ENCODE results near the gene DGKI. TPM values are rescaled to one million over a fixed set of nuclear protein-coding genes. Genes with fewer than 3 reads are reported as not detected.

DGKI gene
- total RNA-seq, 1 experiment from 2014 or later = 0.15 TPM

DNA sequence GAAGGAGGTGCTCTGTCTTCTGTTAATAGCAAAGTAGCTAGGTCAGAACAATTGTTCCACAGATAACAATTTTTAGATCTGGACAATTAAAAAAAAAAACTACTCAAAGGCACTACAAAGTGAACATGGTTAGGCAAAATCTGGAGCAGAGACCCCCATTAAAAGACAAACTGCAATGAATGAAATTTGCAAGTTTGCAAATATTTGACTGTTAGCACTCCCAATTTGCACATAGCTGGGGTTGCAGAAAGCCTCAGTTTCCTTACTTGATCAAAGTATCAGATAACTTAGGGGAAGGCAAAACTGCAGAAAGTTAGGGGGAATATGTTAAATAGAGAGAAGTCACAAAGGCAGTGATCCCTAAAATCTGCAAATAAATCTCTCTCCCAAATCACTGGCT lies 68.3 kb downstream of the DGKI start:
- no peak overlapping the region for H2AFZ ChIP-seq (ENCODE audit: low read depth, low read length, poor library complexity, severe bottlenecking)
- no peak overlapping the region for H3K27ac ChIP-seq (ENCODE audit: low read depth, low read length)
- BruUV-seq (replicated peaks) = no TSS peak
- H3K4me3 ChIP-seq (replicated peaks in 1 of 2; ENCODE audit: low read depth in 1 of 2, low read length in 2 of 2) = no peak overlapping the region
- H3K36me3 ChIP-seq (ENCODE audit: control insufficient read depth in 1 of 2, insufficient read depth in 2 of 2, low read length in 2 of 2) = no peaks in the 10 kb centered on the region
- no peak for ATAC-seq
- CTCF ChIA-PET = no interaction called here
- H3K9me2 ChIP-seq (ENCODE audit: insufficient read depth) = no peaks in the 10 kb centered on the region
- intact Hi-C loops (cut with micrococcal nuclease) = no loop called here
- H3K4me1 ChIP-seq (ENCODE audit: control insufficient read depth in 1 of 2, insufficient read depth in 2 of 2, low read length in 2 of 2) = no peaks in the 10 kb centered on the region
- H3K79me2 ChIP-seq (ENCODE audit: insufficient read depth, low read length) = no peaks in the 10 kb centered on the region
- no peaks in the 10 kb centered on the region for H4K20me1 ChIP-seq (ENCODE audit: insufficient read depth)
- no peak overlapping the region for H3K9ac ChIP-seq (ENCODE audit: low read length)
- POLR2A ChIA-PET = no interaction called here
- no peak overlapping the region for H3K4me2 ChIP-seq (ENCODE audit: low read length)
- RAD21 ChIA-PET (ENCODE audit: low non-redundant PET in 1 of 2, low total read pairs in 2 of 2, uncharacterized antibody in 2 of 2, unreplicated experiment in 2 of 2) = no interaction called here
- no peak for TF ChIP-seq SRF (IDR thresholded peaks at IDR 0.05; ENCODE audit: low read depth)
- TF ChIP-seq POLR2AphosphoS5 (IDR thresholded peaks at IDR 0.05; ENCODE audit: low read depth, low read length) = no peak
- no peak for TF ChIP-seq TCF7L2 (IDR thresholded peaks at IDR 0.05; ENCODE audit: borderline replicate concordance, extremely low read depth, insufficient read depth, insufficient read length)
- no peak for TF ChIP-seq ZFX (IDR thresholded peaks at IDR 0.05)
- no peak for TF ChIP-seq SP1 (IDR thresholded peaks at IDR 0.05; ENCODE audit: low read depth)
- no peak for TF ChIP-seq CBX3 (IDR thresholded peaks at IDR 0.05; ENCODE audit: low read depth)
- no peak for TF ChIP-seq POLR2A (IDR thresholded peaks at IDR 0.05; ENCODE audit: borderline replicate concordance, extremely low read depth, insufficient read depth, insufficient read length)
- TF ChIP-seq, protein P1, sequence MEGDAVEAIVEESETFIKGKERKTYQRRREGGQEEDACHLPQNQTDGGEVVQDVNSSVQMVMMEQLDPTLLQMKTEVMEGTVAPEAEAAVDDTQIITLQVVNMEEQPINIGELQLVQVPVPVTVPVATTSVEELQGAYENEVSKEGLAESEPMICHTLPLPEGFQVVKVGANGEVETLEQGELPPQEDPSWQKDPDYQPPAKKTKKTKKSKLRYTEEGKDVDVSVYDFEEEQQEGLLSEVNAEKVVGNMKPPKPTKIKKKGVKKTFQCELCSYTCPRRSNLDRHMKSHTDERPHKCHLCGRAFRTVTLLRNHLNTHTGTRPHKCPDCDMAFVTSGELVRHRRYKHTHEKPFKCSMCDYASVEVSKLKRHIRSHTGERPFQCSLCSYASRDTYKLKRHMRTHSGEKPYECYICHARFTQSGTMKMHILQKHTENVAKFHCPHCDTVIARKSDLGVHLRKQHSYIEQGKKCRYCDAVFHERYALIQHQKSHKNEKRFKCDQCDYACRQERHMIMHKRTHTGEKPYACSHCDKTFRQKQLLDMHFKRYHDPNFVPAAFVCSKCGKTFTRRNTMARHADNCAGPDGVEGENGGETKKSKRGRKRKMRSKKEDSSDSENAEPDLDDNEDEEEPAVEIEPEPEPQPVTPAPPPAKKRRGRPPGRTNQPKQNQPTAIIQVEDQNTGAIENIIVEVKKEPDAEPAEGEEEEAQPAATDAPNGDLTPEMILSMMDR (IDR thresholded peaks at IDR 0.05 in 2 of 3, conservative IDR thresholded peaks at IDR 0.05 in 1 of 3; ENCODE audit: borderline replicate concordance in 1 of 3, insufficient read depth in 1 of 3, low read depth in 2 of 3, low read length in 2 of 3) = no peak
- TF ChIP-seq SIN3A (IDR thresholded peaks at IDR 0.05; ENCODE audit: low read depth) = no peak
- no peak for TF ChIP-seq RAD21 (IDR thresholded peaks at IDR 0.05; ENCODE audit: low read depth)
- TF ChIP-seq, protein P2, sequence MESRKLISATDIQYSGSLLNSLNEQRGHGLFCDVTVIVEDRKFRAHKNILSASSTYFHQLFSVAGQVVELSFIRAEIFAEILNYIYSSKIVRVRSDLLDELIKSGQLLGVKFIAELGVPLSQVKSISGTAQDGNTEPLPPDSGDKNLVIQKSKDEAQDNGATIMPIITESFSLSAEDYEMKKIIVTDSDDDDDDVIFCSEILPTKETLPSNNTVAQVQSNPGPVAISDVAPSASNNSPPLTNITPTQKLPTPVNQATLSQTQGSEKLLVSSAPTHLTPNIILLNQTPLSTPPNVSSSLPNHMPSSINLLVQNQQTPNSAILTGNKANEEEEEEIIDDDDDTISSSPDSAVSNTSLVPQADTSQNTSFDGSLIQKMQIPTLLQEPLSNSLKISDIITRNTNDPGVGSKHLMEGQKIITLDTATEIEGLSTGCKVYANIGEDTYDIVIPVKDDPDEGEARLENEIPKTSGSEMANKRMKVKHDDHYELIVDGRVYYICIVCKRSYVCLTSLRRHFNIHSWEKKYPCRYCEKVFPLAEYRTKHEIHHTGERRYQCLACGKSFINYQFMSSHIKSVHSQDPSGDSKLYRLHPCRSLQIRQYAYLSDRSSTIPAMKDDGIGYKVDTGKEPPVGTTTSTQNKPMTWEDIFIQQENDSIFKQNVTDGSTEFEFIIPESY (IDR thresholded peaks at IDR 0.05; ENCODE audit: extremely low read depth, insufficient replicate concordance, low read length) = no peak
- no peak for TF ChIP-seq JUND (IDR thresholded peaks at IDR 0.05)
- no peak for TF ChIP-seq ATF3 (IDR thresholded peaks at IDR 0.05)
- H3K27me3 ChIP-seq (ENCODE audit: insufficient read depth, low read length) = peaks cover 23% of the 10 kb centered on the region
- H3K9me3 ChIP-seq (ENCODE audit: control insufficient read depth in 1 of 2, insufficient read depth in 1 of 2, low read depth in 1 of 2, low read length in 2 of 2) = no peaks in the 10 kb centered on the region
- DNase-seq (ENCODE audit: low read depth, low spot score) = no peak

Measured in HCT116 (cell line).